ENCODE results near the gene CNNM4. TPM values are rescaled to one million over a fixed set of nuclear protein-coding genes. Genes with fewer than 3 reads are reported as not detected.

Gene CNNM4
- 1 to 10 TPM; 8.7 to 8.9 TPM for total RNA-seq

- peak; percentile 92 to 94 for ATAC-seq
- Mint-ChIP-seq H3K9me3 (no peaks in the 10 kb centered on the region), H3K36me3 (peaks cover 0 to 4% of the 10 kb centered on the region in 2 donors), H3K27ac (peak within 1 kb of the TSS; percentile 84 to 86)
- DNase-seq (ENCODE audit: low spot score in 2 of 2): peak; percentile 90 to 92
These were observed at the start of gene CNNM4 for GRCh38 chr2:96760036-96760985. Gene CNNM4 (plus strand): TSS chr2:96760902. CDS start chr2:96761000, 98 bp downstream.

DNA sequence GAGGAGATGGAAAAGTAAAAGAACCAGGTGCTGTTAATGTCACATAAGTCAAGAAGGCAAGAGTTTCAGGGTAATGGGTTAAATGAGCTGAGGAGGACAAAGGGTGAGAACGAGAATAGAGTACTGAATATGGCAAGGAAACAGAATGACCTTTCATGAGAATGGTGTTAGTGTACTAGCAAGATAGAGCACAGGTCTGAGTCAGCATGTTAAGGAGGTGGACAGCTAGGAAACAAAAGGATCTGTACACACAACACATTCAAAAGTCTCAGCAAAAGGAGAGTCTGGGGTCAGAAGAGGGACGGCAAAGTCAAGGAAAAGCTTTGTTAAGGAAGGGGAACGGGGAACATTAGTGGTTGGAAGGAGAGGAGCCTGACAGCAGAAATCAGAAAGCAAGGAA, 49.7 kb upstream of the CNNM4 start:
- Mint-ChIP-seq H3K27ac (no peak overlapping the region), H3K36me3 (peaks cover 4 to 9% of the 10 kb centered on the region in 2 donors), H3K9me3 (no peaks in the 10 kb centered on the region)
- no peak for ATAC-seq
- DNase-seq (ENCODE audit: low spot score in 2 of 2): no peak

DNA sequence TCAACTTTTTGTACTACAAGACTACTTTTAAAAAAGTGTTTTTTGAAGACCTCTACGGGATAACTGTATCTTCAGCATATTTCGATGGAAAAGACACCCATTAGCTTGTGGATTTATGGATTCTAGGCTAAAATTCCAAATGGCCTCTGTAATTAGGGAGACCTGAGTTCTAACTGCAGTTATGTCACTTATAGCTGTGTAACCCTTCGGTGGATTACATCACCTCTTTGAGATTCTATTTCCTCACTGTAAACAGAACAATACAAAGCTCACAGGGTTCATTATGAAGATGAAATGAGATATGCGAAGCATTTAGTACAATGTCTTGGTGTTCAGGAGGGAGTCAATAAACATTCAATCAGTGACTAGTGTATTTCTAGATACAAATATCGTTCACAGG, 45.0 kb upstream of the CNNM4 start:
- no peaks in the 10 kb centered on the region for H3K9me3 Mint-ChIP-seq
- ATAC-seq (no peak), DNase-seq (ENCODE audit: low spot score in 2 of 2) (no peak)
- H3K27ac Mint-ChIP-seq: no peak overlapping the region
- H3K36me3 Mint-ChIP-seq: no peaks in the 10 kb centered on the region

GRCh38 chr2:96716388-96716787, 44.3 kb upstream of the CNNM4 start:
- H3K9me3 Mint-ChIP-seq: no peaks in the 10 kb centered on the region
- DNase-seq (ENCODE audit: low spot score in 2 of 2): no peak
- no peak for ATAC-seq
- peak overlapping the region in 1 of 2 donors; percentile 38 for H3K27ac Mint-ChIP-seq
- H3K36me3 Mint-ChIP-seq: no peaks in the 10 kb centered on the region

DNA sequence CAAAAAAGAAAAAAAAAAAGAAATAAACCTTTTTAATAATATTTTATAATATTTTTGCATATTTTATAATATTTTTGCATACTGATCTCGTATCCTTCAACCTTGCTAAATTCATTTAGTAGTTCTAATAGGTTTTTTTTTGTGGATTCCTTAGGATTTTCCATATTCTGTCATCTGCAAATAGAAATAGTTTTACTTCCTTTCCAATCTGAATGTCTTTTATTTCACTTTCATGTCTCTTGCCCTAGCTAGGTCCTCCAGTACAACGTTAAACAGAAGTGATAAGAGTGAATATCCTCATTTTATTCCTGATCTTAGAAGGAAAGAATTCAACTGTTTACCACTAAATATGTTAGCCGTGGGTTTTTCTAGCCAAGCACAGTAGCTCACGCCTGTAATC, 34.6 kb upstream of the CNNM4 start:
- Mint-ChIP-seq H3K9me3 (no peaks in the 10 kb centered on the region), H3K27ac (peak overlapping the region in 1 of 2 donors; percentile 19), H3K36me3 (peaks cover 7 to 9% of the 10 kb centered on the region in 2 donors)
- no peak for ATAC-seq
- DNase-seq (ENCODE audit: low spot score in 2 of 2): no peak

- no peak overlapping the region for H3K27ac Mint-ChIP-seq
- H3K9me3 Mint-ChIP-seq: no peaks in the 10 kb centered on the region
- no peak for DNase-seq (ENCODE audit: low spot score in 2 of 2)
- peaks cover 7 to 9% of the 10 kb centered on the region in 2 donors for H3K36me3 Mint-ChIP-seq
- ATAC-seq: no peak
These were observed 33.3 kb upstream of the CNNM4 start for GRCh38 chr2:96727431-96727830.

- no peak for DNase-seq (ENCODE audit: low spot score in 2 of 2)
- Mint-ChIP-seq H3K9me3 (no peaks in the 10 kb centered on the region), H3K27ac (no peak overlapping the region), H3K36me3 (peaks cover 9 to 14% of the 10 kb centered on the region in 2 donors)
- no peak for ATAC-seq
These were observed 31.0 kb upstream of the CNNM4 start for GRCh38 chr2:96729748-96730147.

- Mint-ChIP-seq H3K27ac (peak overlapping the region in 1 of 2 donors; percentile 66), H3K9me3 (no peaks in the 10 kb centered on the region), H3K36me3 (peaks cover 9 to 16% of the 10 kb centered on the region in 2 donors)
- ATAC-seq: no peak
- no peak for DNase-seq (ENCODE audit: low spot score in 2 of 2)
These were observed 30.5 kb upstream of the CNNM4 start for GRCh38 chr2:96730212-96730611.

DNA sequence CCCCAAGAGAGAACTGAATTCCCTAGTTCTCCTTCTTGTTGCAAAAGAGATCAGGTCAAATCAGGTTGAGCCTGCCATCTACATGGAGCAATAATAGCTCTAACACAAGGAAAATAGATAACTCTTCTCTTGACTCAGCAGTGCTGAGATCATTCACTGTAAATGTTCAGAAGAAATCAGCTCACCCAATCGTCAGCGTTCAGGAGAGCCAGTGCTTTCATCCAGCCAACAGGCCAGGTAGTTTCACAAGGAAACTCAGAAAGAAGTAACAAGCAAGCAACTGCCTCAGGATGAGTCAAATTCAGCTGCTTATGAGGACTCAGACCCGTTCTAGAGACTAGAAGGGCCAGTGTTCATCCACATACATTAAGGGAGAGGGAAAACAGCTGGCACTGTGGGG, 26.8 kb upstream of the CNNM4 start:
- DNase-seq (ENCODE audit: low spot score in 2 of 2) (no peak), ATAC-seq (peak in 1 of 2 donors; percentile 52)
- peak overlapping the region in 1 of 2 donors; percentile 30 for H3K27ac Mint-ChIP-seq
- H3K36me3 Mint-ChIP-seq: peaks cover 0 to 9% of the 10 kb centered on the region in 2 donors
- no peaks in the 10 kb centered on the region for H3K9me3 Mint-ChIP-seq

GRCh38 chr2:96734880-96735583, 25.7 kb upstream of the CNNM4 start:
- H3K36me3 Mint-ChIP-seq: peaks cover 8 to 18% of the 10 kb centered on the region in 2 donors
- ATAC-seq (no peak), DNase-seq (ENCODE audit: low spot score in 2 of 2) (no peak)
- no peaks in the 10 kb centered on the region for H3K9me3 Mint-ChIP-seq
- no peak overlapping the region for H3K27ac Mint-ChIP-seq

DNA sequence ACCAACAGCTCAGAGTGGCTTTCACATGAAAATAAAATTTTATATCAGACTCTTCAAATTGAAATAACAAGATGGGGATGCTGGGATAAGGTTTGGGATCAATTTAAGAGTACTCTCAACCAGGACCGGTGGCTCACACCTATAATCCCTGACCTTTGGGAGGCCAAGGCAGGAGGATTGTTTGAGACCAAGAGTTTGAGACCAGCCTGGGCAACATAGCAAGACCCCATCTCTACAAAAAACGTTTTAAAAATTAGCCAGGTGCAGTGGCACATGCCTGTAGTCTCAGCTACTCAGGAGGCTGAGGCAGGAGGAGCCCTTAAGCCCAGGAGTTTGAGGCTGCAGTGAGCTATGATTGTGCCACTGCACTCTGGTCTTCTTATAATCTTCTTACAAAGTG, 23.5 kb upstream of the CNNM4 start:
- DNase-seq (ENCODE audit: low spot score in 2 of 2) (no peak), ATAC-seq (no peak)
- H3K27ac Mint-ChIP-seq: no peak overlapping the region
- H3K36me3 Mint-ChIP-seq: peaks cover 8 to 19% of the 10 kb centered on the region in 2 donors
- H3K9me3 Mint-ChIP-seq: no peaks in the 10 kb centered on the region

DNA sequence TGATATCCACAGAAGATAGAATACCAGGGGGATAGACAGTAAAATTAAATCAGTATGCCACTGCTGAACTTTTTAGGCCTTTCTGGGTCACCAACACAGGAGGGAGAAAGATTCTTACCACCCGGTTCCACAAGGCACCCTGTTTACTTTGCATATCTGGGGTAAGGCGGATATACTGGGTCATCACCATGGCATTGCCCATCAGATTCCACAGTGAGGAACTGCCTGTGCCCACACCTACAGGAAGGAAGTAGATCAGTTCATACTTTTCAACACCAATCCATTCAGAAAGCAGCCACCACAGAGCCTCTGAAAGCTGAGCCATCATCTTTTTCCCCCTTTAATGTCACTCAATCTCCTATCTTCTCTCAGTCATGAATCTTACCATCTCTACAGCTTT, 22.9 kb upstream of the CNNM4 start:
- Mint-ChIP-seq H3K27ac (peak overlapping the region in 1 of 2 donors; percentile 56), H3K36me3 (peaks cover 8 to 19% of the 10 kb centered on the region in 2 donors), H3K9me3 (no peaks in the 10 kb centered on the region)
- ATAC-seq (no peak), DNase-seq (ENCODE audit: low spot score in 2 of 2) (no peak)

DNA sequence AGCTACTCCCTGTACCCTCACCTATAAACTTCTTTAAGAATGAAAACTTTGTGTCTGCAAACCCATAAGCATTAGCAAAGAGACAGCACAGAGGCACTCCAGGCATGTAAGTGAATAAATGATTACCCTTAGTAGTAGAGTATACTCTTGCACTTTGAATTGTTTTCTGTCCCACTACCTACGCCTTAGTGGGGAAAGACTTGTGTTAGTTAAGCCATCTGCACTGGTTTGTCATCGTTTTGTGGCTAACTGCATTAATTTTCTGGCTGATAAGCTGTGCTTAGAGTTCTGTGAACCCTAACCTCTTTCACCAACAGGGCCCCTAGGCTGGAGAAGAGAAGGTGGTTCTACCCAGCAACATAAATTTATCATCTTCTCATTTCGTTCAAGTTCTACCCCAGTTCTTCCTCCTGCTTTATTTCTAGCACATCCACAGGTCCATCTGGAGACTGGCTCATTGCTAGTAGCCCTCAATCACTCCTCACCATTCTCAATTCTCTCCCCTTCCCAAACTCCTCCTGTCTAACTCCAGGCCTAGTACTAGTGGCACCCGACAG, 21.5 kb upstream of the CNNM4 start:
- ATAC-seq (no peak), DNase-seq (ENCODE audit: low spot score in 2 of 2) (no peak)
- H3K9me3 Mint-ChIP-seq: no peaks in the 10 kb centered on the region
- H3K27ac Mint-ChIP-seq: peak overlapping the region; percentile 90 to 99
- peaks cover 8 to 18% of the 10 kb centered on the region in 2 donors for H3K36me3 Mint-ChIP-seq

DNA sequence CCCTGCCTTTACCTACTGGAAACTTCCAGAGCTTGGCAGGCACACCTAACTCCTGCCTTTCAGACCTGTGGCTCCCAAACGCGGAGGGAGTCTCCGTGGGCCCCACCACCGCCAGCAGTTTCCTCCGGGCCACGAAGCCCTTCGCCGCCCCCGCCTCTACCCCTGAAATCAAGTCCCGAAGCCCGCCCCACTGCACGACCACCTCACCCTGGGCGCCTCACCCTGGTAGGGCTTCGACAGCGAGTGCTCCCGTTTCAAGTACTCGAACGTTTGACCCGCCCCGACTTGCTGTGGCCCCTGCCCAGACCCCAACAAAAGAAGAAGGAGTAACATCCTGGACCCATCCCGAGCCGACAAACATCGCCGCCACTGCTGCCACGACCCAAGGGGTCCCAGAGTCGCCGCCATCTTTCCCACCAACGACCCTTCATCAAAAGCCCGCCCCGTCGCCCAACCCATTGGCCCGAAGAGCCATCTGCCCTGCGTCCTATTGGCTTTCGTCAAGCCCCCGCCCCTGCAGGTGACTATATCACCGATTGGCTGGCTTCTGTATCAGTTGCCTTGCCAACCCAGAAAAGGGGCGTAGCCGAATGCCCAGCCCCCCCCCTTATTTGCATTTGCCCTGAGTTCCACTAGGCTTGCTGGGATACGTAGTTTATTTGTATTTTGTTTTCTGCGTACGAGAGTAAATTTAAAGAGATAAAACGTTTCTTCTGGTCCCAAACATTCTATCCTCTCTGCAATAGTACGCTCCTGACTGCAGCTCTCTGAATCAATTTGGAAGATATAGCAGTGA, 20.9 kb upstream of the CNNM4 start, which contains the start of gene LMAN2L:
TSS of gene LMAN2L (minus strand) at position 432 of the 796 bp plus-strand sequence. CDS start at position 408, 24 bp downstream.
- ATAC-seq (peak; percentile 100), DNase-seq (ENCODE audit: low spot score in 2 of 2) (peak; percentile 92 to 93)
- Mint-ChIP-seq H3K27ac (peak within 1 kb of the TSS; percentile 90 to 99), H3K36me3 (peaks cover 8 to 11% of the 10 kb centered on the region in 2 donors), H3K9me3 (no peaks in the 10 kb centered on the region)

DNA sequence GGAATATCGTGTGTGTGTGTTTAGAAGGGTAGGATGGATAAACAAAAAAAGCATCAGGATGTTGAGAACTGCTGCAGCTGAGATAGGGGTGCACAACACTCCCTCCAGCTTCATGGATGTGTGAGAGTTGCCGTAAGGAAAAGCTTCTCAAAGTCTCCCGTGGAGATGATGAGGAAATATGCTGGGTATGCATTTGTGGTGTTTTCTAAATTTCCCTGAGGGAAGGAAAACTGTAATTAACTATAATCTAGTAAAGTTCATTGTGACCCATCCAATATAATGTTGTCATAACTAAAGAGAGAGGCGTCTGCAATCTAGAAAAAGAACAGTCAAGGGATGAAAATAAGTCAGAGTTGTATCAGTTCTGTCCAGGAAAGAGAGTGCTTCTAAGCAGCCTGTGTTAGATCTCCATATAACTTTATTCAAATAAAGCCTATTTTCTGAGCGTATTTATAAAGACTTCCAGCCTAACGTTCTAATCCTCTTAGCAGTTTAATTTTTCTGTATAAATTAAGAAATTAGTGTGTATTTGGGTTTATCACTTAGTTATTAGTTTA, 13.6 kb upstream of the CNNM4 start:
- Mint-ChIP-seq H3K27ac (no peak overlapping the region), H3K9me3 (no peaks in the 10 kb centered on the region), H3K36me3 (no peaks in the 10 kb centered on the region)
- DNase-seq (ENCODE audit: low spot score in 2 of 2) (no peak), ATAC-seq (no peak)

DNA sequence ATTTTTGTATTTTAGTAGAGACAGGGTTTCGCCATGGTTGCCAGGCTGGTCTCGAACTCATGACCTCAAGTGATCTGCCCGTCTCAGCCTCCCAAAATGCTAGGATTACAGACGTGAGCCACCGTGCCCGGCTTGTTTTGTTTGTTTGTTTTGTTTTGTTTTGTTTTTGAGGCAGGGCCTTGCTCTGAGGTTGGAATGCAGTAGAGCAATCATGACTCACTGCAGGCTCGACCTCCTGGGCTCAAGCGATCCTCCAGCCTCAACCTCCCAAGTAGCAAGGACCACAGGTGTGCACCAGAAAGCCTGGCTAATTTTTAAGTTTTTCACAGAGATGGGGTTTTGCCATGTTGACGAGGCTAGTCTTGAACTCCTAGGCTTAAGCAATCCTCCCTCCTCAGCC, 8.9 kb upstream of the CNNM4 start:
- ATAC-seq: no peak

More for the DNA sequence above, 8.9 kb upstream of the CNNM4 start:
- H3K9me3 Mint-ChIP-seq: no peaks in the 10 kb centered on the region
- no peak for DNase-seq (ENCODE audit: low spot score in 2 of 2)
- no peaks in the 10 kb centered on the region for H3K36me3 Mint-ChIP-seq
- H3K27ac Mint-ChIP-seq: no peak overlapping the region

Measured in activated naive CD4-positive, alpha-beta T cell treated with anti-CD3 and anti-CD28 coated beads, Interleukin-2, amount 50 U/mL, for 72 hours (primary cell).